Astrocyte (in vitro differentiated cells and primary cell): ENCODE data around the gene FADS3. TPM values are rescaled to one million over a fixed set of nuclear protein-coding genes. Genes with fewer than 3 reads are reported as not detected.

Experiments used
- DNase-seq: peaks from one replicate; pipeline ENCODE4 v3.0.0-alpha.2; 2010; ENCODE audit warnings: low read depth
- FAIRE-seq: peaks from 2 replicates; lab custom pipeline; 2011; peaks lifted over from hg19 to GRCh38; lab: Jason Lieb, UNC
- H2AFZ ChIP-seq: 2 replicates; pipeline ENCODE4 v1.6.0; 2012; ENCODE audit warnings: low read depth, low read length, inconsistent platforms
- H3K27ac ChIP-seq: 2 replicates; pipeline ENCODE4 v1.5.1; 2011; ENCODE audit warnings: low read depth, low read length, inconsistent platforms
- H3K27me3 ChIP-seq: 2 replicates; pipeline ENCODE4 v1.6.0; 2011; ENCODE audit warnings: low read length, inconsistent platforms; ENCODE audit not compliant: insufficient read depth
- H3K36me3 ChIP-seq: 2 replicates; pipeline ENCODE4 v1.5.1; 2011; ENCODE audit warnings: low read length, inconsistent platforms; ENCODE audit not compliant: insufficient read depth
- H3K4me1 ChIP-seq: 2 replicates; pipeline ENCODE4 v1.5.1; 2011; ENCODE audit warnings: low read length, inconsistent platforms; ENCODE audit not compliant: insufficient read depth
- H3K4me2 ChIP-seq: 2 replicates; pipeline ENCODE4 v1.6.0; 2012; ENCODE audit warnings: low read length, inconsistent platforms
- H3K4me3 ChIP-seq: 2 replicates; pipeline ENCODE4 v1.5.1; 2011; ENCODE audit warnings: low read depth, mild to moderate bottlenecking, low read length, inconsistent platforms; ENCODE audit not compliant: insufficient read depth
- H3K79me2 ChIP-seq: 2 replicates; pipeline ENCODE4 v1.6.0; 2012; ENCODE audit warnings: mild to moderate bottlenecking, low read length, inconsistent platforms; ENCODE audit not compliant: insufficient read depth
- H3K9ac ChIP-seq: 2 replicates; pipeline ENCODE4 v1.6.0; 2012; ENCODE audit warnings: mild to moderate bottlenecking, low read length, inconsistent platforms
- H3K9me3 ChIP-seq: 2 replicates; pipeline ENCODE4 v1.5.1; 2012; ENCODE audit warnings: low read depth, mild to moderate bottlenecking, low read length, inconsistent platforms; ENCODE audit not compliant: insufficient read depth
- H4K20me1 ChIP-seq: 2 replicates; pipeline ENCODE4 v1.6.0; 2012; ENCODE audit warnings: low read length, inconsistent platforms; ENCODE audit not compliant: insufficient read depth
- H3K27ac Mint-ChIP-seq: one replicate; pipeline ENCODE4 v1.8.0; 2021; ENCODE audit warnings: mild to moderate bottlenecking, mixed read lengths; ENCODE audit not compliant: unreplicated experiment
- H3K27me3 Mint-ChIP-seq: one replicate; pipeline ENCODE4 v1.8.0; 2021; ENCODE audit warnings: low read depth, mixed read lengths; ENCODE audit not compliant: unreplicated experiment
- H3K36me3 Mint-ChIP-seq: one replicate; pipeline ENCODE4 v1.8.0; 2021; ENCODE audit warnings: low read depth, mixed read lengths; ENCODE audit not compliant: unreplicated experiment
- H3K4me1 Mint-ChIP-seq: one replicate; pipeline ENCODE4 v1.8.0; 2021; ENCODE audit warnings: low read depth, mixed read lengths; ENCODE audit not compliant: unreplicated experiment
- H3K4me3 Mint-ChIP-seq: one replicate; pipeline ENCODE4 v1.8.0; 2021; ENCODE audit warnings: mild to moderate bottlenecking, moderate library complexity, mixed read lengths; ENCODE audit not compliant: unreplicated experiment
- H3K9me3 Mint-ChIP-seq: one replicate; pipeline ENCODE4 v1.8.0; 2021; ENCODE audit warnings: mild to moderate bottlenecking, mixed read lengths; ENCODE audit not compliant: unreplicated experiment
- CTCF ChIP-seq: IDR thresholded peaks from 2 replicates; pipeline ENCODE4 v1.5.1; 2011; ENCODE audit warnings: low read depth, mild to moderate bottlenecking, inconsistent platforms, low read length, moderate library complexity; ENCODE audit not compliant: insufficient read depth
- EZH2 ChIP-seq: IDR thresholded peaks from 2 replicates; pipeline ENCODE4 v1.6.1; 2012; ENCODE audit warnings: mild to moderate bottlenecking, low read length, inconsistent platforms; ENCODE audit not compliant: insufficient read depth
- total RNA-seq: library from RNA; stranded (reverse); gene quantifications from 2 replicates; pipeline ENCODE4 v1.2.1, GENCODE V29; 2021

The FADS3 gene
- total RNA-seq, 1 donor from 2014 or later = 59.1 TPM

GRCh38 chr11:61907871-61908729 is 16.8 kb upstream of the FADS3 start:
- DNase-seq = no peak
- Mint-ChIP-seq H3K27me3 (peaks cover 40% of the 10 kb centered on the region), H3K27ac (no peak overlapping the region), H3K4me3 (no peak overlapping the region), H3K36me3 (peaks cover 1% of the 10 kb centered on the region), H3K9me3 (peaks cover 1% of the 10 kb centered on the region), H3K4me1 (peaks cover 4% of the 10 kb centered on the region)
- Histone ChIP-seq H2AFZ (no peak overlapping the region), H3K36me3 (no peaks in the 10 kb centered on the region), H3K4me3 (no peak overlapping the region), H3K4me1 (no peaks in the 10 kb centered on the region), H4K20me1 (no peaks in the 10 kb centered on the region), H3K9me3 (no peaks in the 10 kb centered on the region), H3K79me2 (no peaks in the 10 kb centered on the region), H3K4me2 (no peak overlapping the region), H3K9ac (no peak overlapping the region), H3K27ac (no peak overlapping the region), H3K27me3 (no peaks in the 10 kb centered on the region)
- TF ChIP-seq EZH2 = no peak
- TF ChIP-seq CTCF = no peak
- FAIRE-seq = no peak

- Mint-ChIP-seq H3K9me3 (peaks cover 1% of the 10 kb centered on the region), H3K27ac (no peak overlapping the region), H3K4me3 (no peak overlapping the region), H3K27me3 (peaks cover 40% of the 10 kb centered on the region), H3K4me1 (peaks cover 4% of the 10 kb centered on the region), H3K36me3 (peaks cover 3% of the 10 kb centered on the region)
- TF ChIP-seq EZH2 = no peak
- TF ChIP-seq CTCF = no peak
- no peak overlapping the region for H3K27ac ChIP-seq
- H3K4me1 ChIP-seq = no peaks in the 10 kb centered on the region
- no peaks in the 10 kb centered on the region for H3K9me3 ChIP-seq
- no peaks in the 10 kb centered on the region for H3K27me3 ChIP-seq
- H3K79me2 ChIP-seq = no peaks in the 10 kb centered on the region
- no peak overlapping the region for H3K4me3 ChIP-seq
- H2AFZ ChIP-seq = no peak overlapping the region
- DNase-seq (no peak), FAIRE-seq (no peak)
- no peaks in the 10 kb centered on the region for H3K36me3 ChIP-seq
- H3K4me2 ChIP-seq = no peak overlapping the region
- no peaks in the 10 kb centered on the region for H4K20me1 ChIP-seq
- H3K9ac ChIP-seq = no peak overlapping the region
Measured at GRCh38 chr11:61907282-61907681, 15.9 kb upstream of the FADS3 start.

- Histone ChIP-seq H3K79me2 (no peaks in the 10 kb centered on the region), H3K4me2 (no peak overlapping the region), H3K9me3 (no peaks in the 10 kb centered on the region), H3K9ac (no peak overlapping the region), H3K36me3 (no peaks in the 10 kb centered on the region), H4K20me1 (no peaks in the 10 kb centered on the region), H3K27me3 (no peaks in the 10 kb centered on the region), H3K4me3 (no peak overlapping the region), H3K4me1 (no peaks in the 10 kb centered on the region), H2AFZ (no peak overlapping the region), H3K27ac (no peak overlapping the region)
- FAIRE-seq (no peak), DNase-seq (no peak)
- Mint-ChIP-seq H3K27me3 (peaks cover 36% of the 10 kb centered on the region), H3K4me3 (no peak overlapping the region), H3K36me3 (peaks cover 3% of the 10 kb centered on the region), H3K9me3 (peaks cover 1% of the 10 kb centered on the region), H3K4me1 (peaks cover 4% of the 10 kb centered on the region), H3K27ac (no peak overlapping the region)
- TF ChIP-seq CTCF (no peak), EZH2 (no peak)
Measured at GRCh38 chr11:61906522-61906909, 15.2 kb upstream of the FADS3 start.
